Peyer's patch (tissue), 4 donors: ENCODE data around the gene BAAT. TPM values are rescaled to one million over a fixed set of nuclear protein-coding genes. Genes with fewer than 3 reads are reported as not detected.

ENCODE experiments used
- DNase-seq, 3 donors: peaks; one replicate each; pipeline ENCODE4 v3.0.0-alpha.2; 2017 to 2019
- H3K27ac ChIP-seq, 4 donors: fragments of 200-600 bp; sonication (generic); one replicate each; pipeline ENCODE4 v1.5.1; 2016 to 2019
- H3K27me3 ChIP-seq, 2 donors: fragments of 200-600 bp; sonication (generic); one replicate each; pipeline ENCODE4 v1.5.1; 2019
- H3K36me3 ChIP-seq, 3 donors: fragments of 200-600 bp; sonication (generic); one replicate each; pipeline ENCODE4 v1.5.1; 2016 to 2019
- H3K4me1 ChIP-seq, 4 donors: fragments of 200-600 bp; sonication (generic); one replicate each; pipeline ENCODE4 v1.5.1; 2016 to 2019
- H3K4me3 ChIP-seq, 4 donors: fragments of 200-600 bp; sonication (generic); 1 replicate in 3 of 4; 2 replicates in 1 of 4; pipeline ENCODE4 v1.5.1; 2016 to 2019; ENCODE audit warnings: mild to moderate bottlenecking in 1 of 4
- H3K9me3 ChIP-seq, 4 donors: fragments of 200-600 bp; sonication (generic); one replicate each; pipeline ENCODE4 v1.5.1; 2016 to 2019; ENCODE audit warnings: mild to moderate bottlenecking in 1 of 4
- POLR2A ChIP-seq, 2 donors: fragments of 450-650 bp; IDR thresholded peaks; one replicate each; pipeline ENCODE4 v1.5.1; 2017; ENCODE audit warnings: antibody characterized with exemption in 2 of 2, mild to moderate bottlenecking in 2 of 2, moderate library complexity in 2 of 2
- total RNA-seq, 4 donors: library from RNA; depleted of rRNA; stranded (reverse); fragments of >200 nt; gene quantifications; one replicate each; pipeline ENCODE4 v1.1.0, GENCODE V29; 2016
- TF ChIP-seq, protein P1 (sequence below), 6 experiments: fragments of 450-650 bp in 4 of 6; fragments of 200-600 bp in 2 of 6; sonication (generic) in 1 of 6; IDR thresholded peaks; one replicate each; pipeline ENCODE4 v1.5.1; 2017 to 2019; ENCODE audit warnings: antibody characterized with exemption in 6 of 6, mild to moderate bottlenecking in 3 of 6, moderate library complexity in 1 of 6

The BAAT gene
- total RNA-seq, 4 donors from 2014 or later: 1.2 TPM; not detected in 3

DNA sequence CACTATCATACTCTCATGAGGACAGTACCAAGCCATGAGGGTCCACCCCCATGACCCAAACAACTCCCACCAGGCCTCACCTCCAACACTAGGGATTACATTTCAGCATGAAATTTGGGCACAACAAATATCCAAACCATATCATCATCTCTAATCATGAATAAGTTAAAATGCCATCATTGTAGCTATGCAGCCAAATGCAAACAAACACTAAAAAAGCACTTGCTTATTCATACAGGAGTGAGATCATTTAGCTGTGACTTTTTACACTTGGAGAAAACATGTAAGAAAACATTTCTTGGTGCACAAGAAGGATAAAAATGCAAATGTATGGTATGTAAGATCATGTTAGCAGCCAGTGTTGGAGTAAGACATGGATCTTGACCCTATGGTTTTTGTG lies 24.2 kb downstream of the BAAT start:
- Histone ChIP-seq H3K27ac (no peak overlapping the region), H3K4me3 (no peak overlapping the region), H3K27me3 (no peaks in the 10 kb centered on the region), H3K9me3 (no peaks in the 10 kb centered on the region), H3K4me1 (peaks cover 0 to 4% (median 0%) of the 10 kb centered on the region in 4 donors), H3K36me3 (no peaks in the 10 kb centered on the region)
- DNase-seq: no peak
- no peak for TF ChIP-seq POLR2A (IDR thresholded peaks at IDR 0.05)
- TF ChIP-seq, protein P1, sequence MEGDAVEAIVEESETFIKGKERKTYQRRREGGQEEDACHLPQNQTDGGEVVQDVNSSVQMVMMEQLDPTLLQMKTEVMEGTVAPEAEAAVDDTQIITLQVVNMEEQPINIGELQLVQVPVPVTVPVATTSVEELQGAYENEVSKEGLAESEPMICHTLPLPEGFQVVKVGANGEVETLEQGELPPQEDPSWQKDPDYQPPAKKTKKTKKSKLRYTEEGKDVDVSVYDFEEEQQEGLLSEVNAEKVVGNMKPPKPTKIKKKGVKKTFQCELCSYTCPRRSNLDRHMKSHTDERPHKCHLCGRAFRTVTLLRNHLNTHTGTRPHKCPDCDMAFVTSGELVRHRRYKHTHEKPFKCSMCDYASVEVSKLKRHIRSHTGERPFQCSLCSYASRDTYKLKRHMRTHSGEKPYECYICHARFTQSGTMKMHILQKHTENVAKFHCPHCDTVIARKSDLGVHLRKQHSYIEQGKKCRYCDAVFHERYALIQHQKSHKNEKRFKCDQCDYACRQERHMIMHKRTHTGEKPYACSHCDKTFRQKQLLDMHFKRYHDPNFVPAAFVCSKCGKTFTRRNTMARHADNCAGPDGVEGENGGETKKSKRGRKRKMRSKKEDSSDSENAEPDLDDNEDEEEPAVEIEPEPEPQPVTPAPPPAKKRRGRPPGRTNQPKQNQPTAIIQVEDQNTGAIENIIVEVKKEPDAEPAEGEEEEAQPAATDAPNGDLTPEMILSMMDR (IDR thresholded peaks at IDR 0.05): no peak

DNA sequence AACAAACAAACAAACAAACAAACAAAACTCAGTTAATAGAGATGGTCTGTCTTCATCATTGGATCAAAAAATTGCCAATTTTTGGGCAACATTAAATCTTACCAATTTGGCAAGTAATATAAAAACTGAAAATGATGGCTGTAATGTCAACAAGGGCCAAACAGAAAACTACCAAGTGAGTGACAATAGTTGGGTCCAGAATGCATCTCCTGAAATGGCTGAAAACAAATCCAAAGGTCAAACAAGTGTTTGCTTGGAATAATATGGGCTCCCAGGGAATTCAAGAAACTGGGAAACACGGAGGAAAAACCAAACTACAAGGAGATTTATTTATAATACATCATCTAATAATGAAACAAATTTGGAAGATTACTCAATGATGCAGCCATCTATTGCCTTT lies 25.1 kb downstream of the BAAT start:
- peaks cover 0 to 10% (median 0%) of the 10 kb centered on the region in 4 donors for H3K4me1 ChIP-seq
- H3K4me3 ChIP-seq: no peak overlapping the region
- TF ChIP-seq POLR2A (IDR thresholded peaks at IDR 0.05): no peak
- TF ChIP-seq, protein P1 (IDR thresholded peaks at IDR 0.05): no peak
- no peaks in the 10 kb centered on the region for H3K36me3 ChIP-seq
- H3K27me3 ChIP-seq: no peaks in the 10 kb centered on the region
- H3K9me3 ChIP-seq: no peaks in the 10 kb centered on the region
- no peak overlapping the region for H3K27ac ChIP-seq
- DNase-seq: no peak

DNA sequence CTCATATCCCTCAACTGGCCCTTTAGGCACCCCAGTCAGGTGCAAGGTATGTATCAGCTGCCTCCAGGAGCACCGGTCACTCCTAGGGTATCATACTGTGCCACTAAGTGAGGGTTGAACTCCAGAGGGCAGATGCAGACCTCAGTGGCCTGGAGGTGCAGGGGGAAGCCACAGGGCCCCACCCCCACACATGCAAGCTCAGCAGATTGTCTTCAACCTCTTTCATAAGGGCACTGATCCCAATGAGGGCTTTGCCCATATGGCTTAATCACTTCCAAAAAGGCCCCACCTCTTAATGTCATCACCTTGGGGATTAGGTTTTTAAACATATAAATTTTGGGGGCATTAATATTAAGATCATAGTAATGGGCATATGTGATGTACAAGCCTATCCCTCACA lies 28.2 kb downstream of the BAAT start:
- no peak for TF ChIP-seq POLR2A (IDR thresholded peaks at IDR 0.05)
- TF ChIP-seq, protein P1 (IDR thresholded peaks at IDR 0.05): no peak

DNA sequence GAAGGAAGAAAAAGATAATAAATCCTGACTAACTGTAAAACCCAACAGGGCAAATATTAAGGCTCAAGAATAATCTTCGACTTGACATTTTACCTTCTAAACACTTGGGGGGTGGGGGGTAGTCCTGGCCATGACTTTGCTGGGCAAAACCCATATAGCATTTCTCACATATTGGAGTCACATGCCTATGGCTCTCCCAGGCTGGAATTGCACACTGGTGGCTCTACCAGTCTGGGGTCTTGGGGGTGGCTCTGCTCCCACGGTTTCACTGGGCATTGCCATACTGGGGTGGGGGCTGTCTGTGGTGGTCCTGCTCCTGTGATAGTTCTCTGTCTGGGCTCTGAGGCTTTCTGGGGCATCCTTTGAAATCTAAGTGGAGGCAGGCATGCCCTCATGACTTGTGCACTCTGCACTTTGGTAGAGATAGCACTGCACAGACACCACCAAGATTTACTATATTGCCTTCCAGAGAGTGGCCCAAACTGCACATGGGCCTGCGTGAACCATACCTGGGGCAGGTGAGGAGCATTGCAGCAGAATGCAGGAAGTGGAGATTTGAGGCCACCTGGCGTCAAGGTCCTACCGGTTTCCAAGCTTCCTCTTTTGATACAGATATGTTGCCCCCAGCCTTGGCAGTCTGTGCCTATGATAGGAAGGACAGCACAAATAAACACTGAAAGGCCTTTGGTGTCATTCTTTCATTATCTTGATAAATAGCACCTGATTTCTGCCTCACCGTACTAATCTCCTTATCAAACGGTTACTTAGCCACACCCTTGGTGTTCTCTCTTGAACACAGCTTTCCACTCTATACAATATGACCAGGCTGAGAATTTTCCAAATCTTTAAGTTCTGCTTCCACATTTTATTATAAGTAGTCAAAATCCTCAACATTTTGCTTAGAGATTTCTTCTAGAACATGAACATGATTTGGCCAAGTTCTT lies 29.8 kb downstream of the BAAT start:
- no peaks in the 10 kb centered on the region for H3K27me3 ChIP-seq
- DNase-seq: peak in 2 of 3 donors; percentile 57 to 58

More for the DNA sequence above, 28.2 kb downstream of the BAAT start:
- Histone ChIP-seq H3K9me3 (no peaks in the 10 kb centered on the region), H3K4me1 (peaks cover 0 to 27% (median 1%) of the 10 kb centered on the region in 4 donors), H3K27ac (no peak overlapping the region), H3K36me3 (no peaks in the 10 kb centered on the region), H3K4me3 (no peak overlapping the region), H3K27me3 (no peaks in the 10 kb centered on the region)
- DNase-seq: no peak

DNA sequence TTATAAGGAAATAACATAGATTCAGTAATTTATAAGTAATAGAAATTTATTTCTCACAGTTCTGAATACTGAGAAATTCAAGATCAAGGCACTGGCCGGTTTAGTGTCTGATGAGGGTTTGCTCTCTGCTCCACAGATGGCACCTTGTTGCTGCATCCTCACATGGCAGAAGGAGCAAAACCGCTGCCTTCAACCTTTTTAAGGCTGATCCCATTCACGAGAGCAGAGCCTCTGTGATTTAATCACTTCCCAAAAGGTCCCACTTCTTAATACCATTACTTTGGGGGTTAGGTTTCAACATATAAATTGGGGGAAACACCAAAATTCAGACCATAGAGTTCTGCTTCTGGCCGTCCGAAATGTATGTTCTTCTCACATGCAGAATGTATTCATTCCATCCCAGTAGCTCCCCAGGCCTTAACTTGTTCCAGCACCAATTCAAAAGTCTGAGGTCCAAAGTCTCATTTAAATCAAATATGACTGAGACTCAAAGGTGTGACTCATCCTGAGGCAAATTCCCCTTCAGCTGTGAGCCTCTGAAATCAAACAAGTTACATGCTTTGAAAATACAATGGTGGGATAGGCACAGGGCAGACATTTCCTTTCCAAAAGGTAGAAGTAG lies 30.6 kb downstream of the BAAT start:
- H3K4me1 ChIP-seq: peaks cover 0 to 27% (median 1%) of the 10 kb centered on the region in 4 donors
- TF ChIP-seq POLR2A (IDR thresholded peaks at IDR 0.05): no peak
- TF ChIP-seq, protein P1 (IDR thresholded peaks at IDR 0.05): no peak
- no peaks in the 10 kb centered on the region for H3K27me3 ChIP-seq
- no peak overlapping the region for H3K4me3 ChIP-seq
- H3K9me3 ChIP-seq: no peaks in the 10 kb centered on the region
- DNase-seq: no peak
- H3K36me3 ChIP-seq: no peaks in the 10 kb centered on the region
- H3K27ac ChIP-seq: peak overlapping the region in 3 of 4 donors; percentile 55 to 84 (median 78)

More for the DNA sequence above, 29.8 kb downstream of the BAAT start:
- Histone ChIP-seq H3K27ac (peak overlapping the region in 3 of 4 donors; percentile 55 to 84 (median 78)), H3K4me1 (peaks cover 0 to 27% (median 1%) of the 10 kb centered on the region in 4 donors), H3K4me3 (no peak overlapping the region), H3K36me3 (no peaks in the 10 kb centered on the region), H3K9me3 (no peaks in the 10 kb centered on the region)
- TF ChIP-seq, protein P1 (IDR thresholded peaks at IDR 0.05): no peak
- TF ChIP-seq POLR2A (IDR thresholded peaks at IDR 0.05): no peak
